Measurements from ENCODE around the gene KCNS3.

The KCNS3 gene, protein sequence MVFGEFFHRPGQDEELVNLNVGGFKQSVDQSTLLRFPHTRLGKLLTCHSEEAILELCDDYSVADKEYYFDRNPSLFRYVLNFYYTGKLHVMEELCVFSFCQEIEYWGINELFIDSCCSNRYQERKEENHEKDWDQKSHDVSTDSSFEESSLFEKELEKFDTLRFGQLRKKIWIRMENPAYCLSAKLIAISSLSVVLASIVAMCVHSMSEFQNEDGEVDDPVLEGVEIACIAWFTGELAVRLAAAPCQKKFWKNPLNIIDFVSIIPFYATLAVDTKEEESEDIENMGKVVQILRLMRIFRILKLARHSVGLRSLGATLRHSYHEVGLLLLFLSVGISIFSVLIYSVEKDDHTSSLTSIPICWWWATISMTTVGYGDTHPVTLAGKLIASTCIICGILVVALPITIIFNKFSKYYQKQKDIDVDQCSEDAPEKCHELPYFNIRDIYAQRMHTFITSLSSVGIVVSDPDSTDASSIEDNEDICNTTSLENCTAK

DNA sequence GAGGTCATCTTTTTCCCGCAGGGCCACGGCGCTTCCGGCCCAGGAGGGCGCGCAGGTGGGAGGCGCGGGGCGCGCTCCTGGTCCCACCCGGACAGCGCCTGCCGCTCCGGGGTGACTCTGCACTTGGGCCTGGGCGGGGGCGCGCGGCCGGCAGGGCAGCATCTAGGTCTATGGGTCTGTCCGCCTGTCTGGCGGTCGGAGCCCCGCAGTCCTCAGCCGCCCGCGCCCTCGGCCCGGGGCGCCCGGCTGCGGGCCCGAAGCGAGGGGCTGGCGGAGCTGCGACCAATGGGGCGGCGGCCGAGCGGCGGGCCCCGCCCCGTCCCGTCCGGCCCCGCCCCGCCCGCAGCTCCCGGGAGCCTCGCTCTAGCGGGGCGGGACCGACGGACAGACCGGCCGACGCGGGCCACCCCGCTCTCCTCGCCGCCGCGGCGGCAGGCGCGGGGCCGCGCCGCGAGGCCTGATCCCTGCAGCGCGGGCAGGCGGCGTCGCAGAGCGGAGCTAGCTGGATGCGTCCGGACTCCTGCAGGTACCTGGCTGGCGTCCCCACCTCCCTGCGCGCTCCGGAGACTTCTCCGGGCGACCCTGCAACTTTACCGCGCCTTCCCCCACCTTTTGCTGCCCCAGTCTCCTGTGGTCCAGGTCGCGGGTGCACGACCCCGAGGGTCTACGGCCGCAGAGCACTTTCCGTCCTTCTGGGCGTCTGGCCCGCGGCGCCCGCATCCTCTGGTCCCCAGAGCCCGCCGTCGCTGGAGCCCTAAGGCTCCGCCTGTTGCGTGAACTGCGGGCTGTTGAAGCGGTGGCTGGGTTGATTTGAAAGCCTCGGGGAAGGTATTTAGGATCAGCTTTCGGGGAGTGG lies at the start of gene KCNS3:
TSS of gene KCNS3 (plus strand) at position 387 of the 856 bp plus-strand sequence. CDS start 52,342 bp downstream, outside the sequence.
- DNase-seq: no peak

DNA sequence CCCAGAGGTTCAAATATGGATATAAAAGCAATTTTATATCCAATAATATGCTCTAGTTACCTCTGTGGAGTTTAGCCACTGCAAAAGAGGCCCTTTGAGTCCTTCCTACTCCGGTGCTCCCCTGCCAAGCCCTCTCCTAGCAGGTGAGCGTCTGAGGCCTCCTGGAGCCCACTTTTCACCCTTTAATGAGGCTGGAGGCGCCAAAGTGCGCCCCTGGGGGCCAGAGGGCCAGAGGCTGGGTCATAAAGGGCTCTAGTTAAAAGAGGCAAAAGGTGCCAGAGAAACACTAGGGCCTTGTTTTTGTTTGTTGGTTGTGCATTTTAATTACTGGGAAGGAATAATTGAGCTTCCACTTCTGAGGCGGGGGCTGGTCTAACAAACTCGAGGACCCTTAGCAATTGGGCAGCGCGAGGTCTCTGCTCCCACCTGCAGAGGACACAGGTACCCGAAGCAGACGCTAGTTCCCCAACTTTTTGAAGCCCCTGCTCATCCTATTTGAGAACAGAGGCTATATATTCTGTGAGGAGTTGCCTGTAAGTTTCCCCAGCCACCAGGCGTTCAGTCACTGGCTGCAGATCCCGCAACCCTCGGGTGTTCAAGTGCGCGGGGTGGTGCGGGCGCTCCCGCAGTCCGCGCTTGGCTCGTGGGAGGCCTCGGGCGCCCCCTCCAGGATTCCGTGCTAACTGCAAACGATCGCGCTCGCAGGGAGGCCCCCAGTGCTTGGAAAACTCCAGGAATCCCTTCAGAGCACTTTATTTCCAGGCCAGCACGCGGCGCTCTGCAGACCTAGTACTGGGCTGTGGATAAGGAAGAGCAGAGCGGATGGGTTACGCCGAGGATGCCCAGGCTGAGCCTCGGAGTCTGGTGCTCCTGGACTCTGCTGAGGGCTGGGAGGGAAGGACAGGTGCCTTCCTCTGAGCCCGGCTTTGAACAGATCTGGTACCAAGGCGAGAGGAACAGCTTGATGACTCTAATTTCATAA lies 48.1 kb upstream of the KCNS3 start:
- DNase-seq: peak; percentile 47

DNA sequence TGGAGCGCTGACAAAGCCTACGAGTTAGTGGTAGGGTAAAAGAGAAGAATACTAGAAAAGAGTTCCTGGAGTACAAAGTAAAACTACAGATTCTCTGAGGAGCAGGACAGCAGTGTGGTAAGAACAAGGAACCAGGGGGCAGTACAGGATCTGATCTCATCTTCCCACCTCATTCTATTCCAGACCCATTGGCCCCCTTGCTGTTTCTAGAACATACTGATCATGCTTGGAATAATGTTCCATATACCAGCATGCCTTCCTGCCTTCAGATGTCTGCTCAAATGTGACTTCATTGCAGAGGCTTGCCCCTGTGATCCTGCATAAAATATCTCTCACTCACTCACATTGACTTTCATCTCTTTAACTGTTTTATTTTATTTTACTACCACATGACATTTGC lies 43.0 kb upstream of the KCNS3 start:
- DNase-seq: no peak

DNA sequence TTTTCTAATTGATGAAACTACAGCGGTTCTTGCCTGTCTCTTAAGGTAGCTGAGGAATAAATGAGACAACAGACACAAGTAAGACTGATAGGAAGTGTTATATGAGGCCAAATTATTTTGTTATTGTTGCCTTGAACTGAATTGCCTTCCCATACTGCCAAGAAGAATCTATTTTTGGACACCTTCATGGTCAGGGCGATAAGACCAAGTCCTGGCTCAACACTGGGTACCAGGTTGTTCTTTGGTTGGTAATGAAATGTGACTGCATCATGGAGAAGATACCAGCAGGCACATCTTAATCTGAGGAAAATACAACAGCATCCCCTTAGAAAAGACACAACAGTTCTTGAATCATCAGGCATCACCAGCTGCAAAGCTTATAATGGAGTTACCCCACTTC lies 38.5 kb upstream of the KCNS3 start:
- DNase-seq: no peak

DNA sequence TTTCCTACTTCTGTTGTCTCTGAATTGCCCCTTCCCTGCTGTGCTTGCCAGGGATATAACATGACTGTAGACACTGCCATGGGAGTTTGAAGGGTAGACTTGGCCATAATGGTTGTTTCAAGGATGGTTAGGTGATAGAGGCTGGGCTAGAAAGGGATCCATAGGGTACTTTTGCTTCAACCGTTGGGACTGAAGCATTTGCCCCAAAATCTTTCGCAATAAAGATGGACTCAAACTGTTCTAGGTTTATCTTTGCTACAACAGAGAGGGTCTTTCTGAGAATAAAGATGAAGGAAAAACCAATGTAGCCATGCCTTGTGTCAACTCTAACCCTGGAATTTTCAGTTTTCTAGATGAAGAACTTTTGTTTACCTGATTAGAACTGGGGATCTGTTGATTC lies 35.0 kb upstream of the KCNS3 start:
- no peak for DNase-seq

DNA sequence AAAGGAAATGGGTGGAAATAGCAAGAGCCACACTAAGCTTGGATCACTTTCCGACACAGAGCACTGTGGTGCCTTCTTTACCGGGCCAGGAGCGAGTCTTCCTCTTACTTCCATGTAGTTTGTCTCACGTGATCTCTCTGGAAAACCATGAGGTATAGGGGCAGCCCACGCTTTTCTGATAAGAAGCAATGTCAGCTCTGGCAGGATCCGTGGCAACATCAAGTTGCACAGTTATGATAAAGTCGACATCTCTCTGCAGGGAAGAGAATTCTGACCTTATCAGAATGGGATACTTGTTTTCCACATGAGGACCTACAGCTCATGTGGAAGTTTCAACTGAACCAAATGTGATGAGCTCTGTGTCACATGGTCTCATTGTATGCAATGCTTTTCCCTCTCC lies 32.7 kb upstream of the KCNS3 start:
- no peak for DNase-seq

DNA sequence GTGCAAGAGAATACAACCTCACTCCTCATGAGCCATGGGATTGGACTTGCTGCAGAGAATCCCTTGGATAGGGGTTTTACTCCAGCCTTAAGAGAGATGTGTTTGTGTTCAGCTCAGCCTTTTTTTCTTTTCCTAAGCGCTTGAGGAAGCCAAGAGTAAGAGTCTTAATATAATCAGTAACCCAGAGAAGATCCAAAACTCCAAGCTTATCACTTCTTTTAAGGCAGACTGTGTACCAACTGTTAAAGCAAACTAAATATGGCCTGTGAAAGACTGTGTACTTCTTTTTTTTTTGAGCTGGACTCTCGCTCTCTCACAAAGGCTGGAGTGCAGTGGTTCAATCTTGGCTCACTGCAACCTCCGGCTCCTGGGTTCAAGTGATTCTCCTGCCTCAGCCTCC lies 31.8 kb upstream of the KCNS3 start:
- no peak for DNase-seq

DNA sequence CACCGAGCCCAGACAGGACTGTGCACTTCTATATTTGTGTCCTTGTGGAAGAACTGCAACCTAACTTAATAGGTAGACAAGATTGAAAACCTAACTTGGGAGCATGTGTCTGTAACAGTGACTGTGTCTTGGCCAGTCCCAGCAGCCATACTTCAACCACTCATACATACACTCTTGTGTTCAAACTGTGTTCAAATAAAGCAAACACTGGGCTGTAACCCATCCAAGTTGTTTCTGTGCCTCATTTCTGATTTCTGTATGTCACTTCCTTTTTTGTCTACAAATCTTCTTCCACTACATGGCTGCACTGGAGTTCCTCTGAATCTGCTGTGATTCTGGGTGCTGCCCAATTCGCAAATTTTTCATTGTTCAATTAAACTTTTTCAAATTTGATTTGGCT lies 31.2 kb upstream of the KCNS3 start:
- peak; percentile 23 for DNase-seq

DNA sequence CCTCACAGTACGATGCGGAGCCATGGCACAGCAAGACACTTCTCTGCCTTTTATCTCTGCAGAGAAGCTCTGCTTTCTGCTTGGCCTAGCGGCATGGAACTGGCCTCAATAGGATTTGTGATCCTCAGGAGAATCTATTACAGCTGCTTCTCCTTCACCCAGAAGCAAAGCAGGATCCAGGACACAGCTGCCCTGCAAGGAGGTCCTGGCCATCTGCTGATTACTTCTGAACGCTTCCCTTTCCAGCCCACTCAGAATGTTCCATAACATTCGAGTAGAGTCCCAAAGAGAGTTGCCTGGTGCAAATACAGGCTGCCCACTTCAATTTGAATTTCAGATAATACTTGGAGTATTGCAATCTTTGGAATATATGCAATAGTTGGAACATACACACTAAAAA lies 29.2 kb upstream of the KCNS3 start:
- DNase-seq: no peak

DNA sequence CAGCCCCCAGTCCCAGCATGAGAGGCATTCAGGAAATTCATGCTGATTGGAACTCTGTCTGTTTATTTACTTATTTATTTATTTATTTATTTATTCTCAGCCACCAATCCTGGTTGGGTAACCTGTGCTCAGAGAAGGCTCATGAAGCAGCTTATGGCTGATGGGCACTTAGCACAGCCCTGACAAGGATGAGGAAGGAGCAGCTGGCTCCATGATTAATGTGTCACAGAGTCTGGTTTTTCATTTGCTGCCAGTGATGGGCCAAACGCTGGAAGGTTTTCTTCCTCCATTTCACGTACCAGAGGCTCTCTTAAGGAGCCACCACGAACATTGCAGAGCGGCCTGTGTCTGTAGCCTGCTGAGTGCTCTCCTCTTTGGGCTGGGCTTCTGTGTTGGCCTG lies 28.3 kb upstream of the KCNS3 start:
- no peak for DNase-seq

DNA sequence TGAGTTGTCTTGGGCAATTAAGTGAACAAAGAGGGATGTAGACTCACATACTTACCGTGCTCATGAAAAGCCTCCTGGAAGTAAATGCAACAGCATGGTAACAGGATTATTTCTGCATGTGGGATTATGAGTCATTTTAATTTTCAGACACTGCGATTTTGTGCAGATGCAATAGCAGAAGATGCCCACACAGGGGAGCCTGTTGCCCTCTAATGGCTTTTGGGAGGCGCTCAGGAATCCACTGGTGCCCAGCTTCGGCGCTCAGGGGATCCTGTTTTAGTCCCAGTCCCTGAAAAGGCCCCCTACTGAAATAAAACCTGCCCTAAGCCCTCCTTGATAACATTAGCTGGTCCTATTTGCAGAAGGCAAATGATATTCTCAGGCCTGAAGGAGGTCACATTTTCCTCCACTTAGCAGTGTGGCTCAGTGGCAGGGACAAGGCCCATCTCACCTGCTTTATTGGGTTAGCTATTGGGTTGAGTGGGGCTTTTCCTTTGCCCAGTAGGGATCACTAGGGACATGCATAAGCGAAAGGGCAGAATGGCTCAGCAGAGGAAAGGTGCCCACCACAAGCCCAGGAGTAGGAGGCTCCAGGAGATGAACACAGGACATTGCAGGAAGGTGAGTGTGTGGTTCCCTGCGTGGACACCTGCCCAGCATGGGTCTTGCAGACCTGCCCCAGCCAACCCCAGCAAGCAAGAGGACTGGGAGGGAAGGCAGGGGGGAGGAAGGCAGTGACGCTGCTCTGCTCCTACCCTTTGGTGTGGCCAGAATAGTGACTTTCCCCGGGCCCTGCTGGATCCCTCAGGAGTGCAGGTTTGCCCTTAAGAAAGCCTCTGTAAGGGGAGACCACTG lies 26.5 kb upstream of the KCNS3 start:
- peak; percentile 65 for DNase-seq

DNA sequence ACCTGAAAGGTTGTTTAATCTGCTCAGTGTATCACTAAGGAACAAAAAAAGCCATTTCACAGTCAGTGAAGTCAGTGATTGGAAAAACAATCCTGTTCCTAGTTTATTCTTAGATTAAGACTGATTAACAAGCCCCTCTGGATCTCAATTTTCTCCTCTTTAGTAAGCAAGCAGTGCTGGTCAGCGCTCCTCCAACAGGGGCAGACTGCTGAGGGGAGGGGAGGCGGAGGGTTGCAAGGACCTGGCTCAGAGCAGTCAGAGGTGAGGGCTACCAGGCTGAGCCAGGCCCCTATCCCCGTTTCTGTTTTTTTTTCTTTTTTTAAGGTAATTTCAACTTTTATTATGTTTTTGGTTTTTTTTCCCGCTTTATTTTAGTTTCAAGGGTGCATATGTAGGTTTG lies 24.7 kb upstream of the KCNS3 start:
- DNase-seq: no peak

DNA sequence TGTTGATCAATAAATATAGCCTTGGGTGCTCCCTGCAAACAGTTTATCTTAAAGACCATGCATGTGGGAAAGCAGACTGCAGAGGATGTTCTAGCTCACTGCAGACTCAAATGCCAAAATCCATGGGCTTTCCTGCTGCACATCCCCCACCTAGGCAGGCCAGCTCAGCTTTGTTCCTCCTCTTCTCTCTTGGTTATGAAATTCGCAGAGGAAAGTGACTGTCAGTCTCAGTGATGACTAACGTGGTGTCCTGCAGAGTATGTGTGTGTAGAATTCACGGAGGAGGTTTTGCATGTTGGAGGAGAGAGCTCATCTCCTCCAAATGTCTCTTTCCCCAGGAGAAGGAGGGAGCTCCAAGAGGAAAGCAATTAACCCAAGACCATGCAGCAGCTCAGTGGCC lies 21.4 kb upstream of the KCNS3 start:
- DNase-seq: peak; percentile 54

DNA sequence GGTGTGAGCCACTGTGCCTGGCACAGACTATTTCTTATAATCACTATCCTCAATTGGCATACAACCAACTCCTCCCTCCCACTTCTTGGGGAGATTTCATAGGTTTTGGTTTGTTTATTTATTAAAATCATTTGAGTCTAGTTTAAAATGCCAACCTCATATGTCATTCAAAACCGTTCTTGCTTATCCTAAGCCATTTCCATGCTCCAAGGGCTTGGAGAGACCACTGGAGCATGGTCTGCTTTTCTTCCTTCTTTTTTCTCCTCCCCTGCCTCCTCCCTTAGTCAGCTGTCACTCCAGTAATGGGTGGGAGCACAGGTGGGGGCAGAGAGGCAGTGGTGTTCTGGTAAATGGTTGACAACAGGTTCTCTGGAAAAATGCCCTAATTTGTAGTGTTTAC lies 20.4 kb upstream of the KCNS3 start:
- DNase-seq: no peak

DNA sequence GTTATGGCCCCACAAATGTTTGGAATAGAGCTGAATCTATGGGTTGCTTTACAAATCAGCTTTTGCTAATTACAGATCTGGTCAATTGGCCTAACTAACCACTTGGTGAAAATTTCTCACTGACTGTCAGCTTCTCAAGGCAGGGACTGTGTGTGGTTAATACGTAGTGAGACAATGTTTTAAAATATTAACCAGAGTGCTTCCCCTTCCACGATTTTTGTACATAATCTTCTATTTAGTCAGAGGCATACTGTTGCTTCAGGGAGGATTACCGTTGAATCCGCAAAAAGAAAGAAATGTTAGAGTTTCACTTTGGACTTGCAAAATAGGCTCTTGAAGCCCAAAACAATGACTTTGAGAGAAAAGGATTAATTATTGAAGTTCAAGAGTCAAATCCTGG lies 14.9 kb upstream of the KCNS3 start:
- peak; percentile 84 for DNase-seq

DNA sequence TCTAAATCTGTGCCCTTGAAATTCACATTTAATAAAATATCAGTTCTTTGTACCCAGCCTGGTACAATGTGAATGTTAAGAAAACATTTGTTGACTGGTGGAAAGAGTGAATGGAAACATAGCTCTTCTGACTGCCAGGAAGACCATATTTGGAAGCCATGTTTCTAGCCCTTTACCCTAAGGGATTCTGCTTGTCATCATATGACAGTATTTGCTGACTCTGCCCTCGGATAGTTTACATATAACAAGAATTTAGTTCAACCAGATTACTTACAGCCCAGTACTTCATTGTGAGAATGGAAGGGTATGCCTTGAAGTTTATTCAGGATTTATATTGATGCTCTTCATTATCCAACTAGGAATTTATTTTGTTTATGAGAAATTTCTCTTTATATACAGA lies 13.8 kb upstream of the KCNS3 start:
- no peak for DNase-seq

DNA sequence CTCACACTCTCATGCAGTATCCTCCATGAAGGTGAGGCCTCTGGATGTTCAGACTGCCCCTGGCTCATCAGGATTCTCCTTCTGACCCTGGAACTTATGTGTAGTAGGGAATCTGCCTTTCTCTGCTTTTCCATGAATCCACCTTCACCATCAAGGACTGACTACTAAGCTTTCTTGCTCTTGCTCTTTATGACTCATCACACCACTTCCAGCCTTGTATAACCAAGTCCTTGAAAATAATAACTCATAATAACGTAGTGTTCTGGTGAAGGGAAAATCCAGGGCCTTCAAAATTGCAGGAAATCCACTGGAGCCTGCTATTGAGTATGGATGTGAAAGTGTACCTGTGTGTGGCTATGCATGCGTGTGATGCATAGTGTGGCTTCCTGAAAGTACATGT lies 11.3 kb upstream of the KCNS3 start:
- no peak for DNase-seq

DNA sequence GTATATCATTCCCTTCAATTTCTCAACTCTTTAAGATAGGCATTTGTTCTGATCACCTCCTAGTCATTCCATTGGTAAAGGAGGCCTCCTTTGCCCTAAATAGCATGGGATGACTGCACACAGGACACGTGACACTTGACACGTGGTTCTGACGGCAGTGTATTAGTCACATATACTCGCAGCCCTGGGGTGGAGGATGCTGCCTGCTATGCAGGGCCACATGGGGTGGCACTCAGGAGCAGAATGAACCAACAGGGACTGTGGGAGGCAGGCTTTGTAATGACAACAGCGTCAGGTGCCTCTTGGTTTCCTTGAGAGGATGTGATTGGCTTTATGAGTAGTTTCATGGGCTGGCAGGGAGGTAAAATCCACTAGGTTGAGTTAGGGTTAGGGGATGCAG lies 9.3 kb upstream of the KCNS3 start:
- DNase-seq: peak; percentile 63

DNA sequence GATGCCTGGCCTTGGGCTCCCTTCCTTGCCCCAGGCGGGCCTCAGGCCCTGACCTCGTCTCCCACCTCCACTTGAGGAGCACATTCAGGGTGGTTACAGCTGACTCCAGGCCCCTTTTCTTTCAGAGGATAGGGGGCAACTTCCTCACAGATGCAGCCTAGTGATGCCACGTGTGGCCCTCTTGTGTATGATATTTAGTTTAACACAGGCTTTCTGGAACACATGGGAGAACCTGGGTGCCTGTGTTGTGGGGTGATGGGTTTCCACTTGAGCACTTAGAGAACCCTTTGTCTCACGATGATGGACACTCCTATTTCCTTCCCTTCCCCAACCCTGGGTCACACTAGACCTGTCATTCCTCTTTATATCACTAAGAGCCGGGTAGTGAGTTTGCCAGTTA lies 6.8 kb upstream of the KCNS3 start:
- no peak for DNase-seq

DNA sequence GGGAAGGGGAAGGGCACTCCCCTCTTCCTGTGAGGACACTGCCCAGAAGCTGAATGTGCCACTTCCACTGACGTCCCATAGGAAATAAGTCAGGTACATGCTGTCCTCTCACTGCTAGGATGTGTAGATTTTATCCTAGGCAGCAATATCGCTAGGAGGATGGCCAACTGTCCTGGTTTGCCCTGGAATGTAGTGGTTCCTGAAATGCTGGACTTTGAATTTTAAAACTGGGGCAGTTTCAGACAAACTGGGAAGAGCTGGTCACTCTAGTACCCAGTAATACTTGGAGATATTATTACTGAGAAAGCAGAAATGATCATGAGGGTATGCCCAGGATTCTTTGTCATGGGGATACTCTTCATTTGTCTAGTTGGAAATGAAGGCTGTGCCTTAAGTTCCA lies 5.4 kb upstream of the KCNS3 start:
- DNase-seq: no peak

DNA sequence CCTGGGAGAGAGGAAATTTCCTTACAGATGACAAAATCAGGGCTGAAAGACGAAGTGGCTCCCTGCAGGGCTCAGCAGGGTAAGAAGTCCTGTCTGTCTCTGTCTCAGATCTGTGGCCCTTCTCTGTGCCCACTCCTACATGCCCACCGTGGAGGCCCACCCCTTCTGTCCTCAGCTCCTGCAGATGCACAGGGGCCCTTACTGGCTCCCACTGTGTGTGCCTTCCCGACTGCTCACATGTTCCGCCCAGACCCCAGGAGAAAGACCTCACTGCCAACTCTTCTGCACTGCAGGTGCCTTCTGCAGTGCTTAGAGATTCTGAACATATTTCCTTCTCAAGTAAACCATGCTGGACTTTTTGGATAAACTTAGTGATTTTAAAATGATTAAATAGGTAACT lies 1.9 kb upstream of the KCNS3 start:
- DNase-seq: no peak

DNA sequence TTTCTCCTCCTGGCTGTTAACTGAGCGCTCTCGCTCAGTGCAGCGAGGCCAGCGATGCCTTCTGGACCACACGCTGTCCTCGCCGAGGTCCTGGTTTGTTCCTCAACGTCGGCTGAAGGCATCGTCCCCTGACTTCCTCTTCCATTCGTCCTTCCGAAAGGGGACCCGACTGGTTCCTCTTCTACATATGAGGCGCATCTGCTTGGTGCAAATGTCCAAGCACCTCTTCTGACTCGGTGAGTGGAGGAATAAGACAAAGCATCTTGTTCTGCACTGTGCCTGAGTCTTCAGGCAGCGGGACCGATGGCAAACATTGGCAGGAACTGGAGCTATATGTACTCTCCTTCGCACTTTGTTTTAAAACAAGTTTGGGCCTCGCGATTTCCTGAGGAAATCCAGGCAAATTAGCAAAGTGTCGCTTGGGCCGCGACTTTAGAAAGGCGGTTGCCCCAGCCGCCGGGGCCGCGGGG lies 621 bp upstream of the KCNS3 start:
- DNase-seq: peak; percentile 76

Measured in MV-4-11 (cell line).